HK-2 (cell line): ENCODE results near the gene FSTL4.

Experiments
- DNase-seq: peaks from one replicate; pipeline ENCODE4 v3.0.0-alpha.2; 2018; ENCODE audit not compliant: unreplicated experiment

The FSTL4 gene

DNA sequence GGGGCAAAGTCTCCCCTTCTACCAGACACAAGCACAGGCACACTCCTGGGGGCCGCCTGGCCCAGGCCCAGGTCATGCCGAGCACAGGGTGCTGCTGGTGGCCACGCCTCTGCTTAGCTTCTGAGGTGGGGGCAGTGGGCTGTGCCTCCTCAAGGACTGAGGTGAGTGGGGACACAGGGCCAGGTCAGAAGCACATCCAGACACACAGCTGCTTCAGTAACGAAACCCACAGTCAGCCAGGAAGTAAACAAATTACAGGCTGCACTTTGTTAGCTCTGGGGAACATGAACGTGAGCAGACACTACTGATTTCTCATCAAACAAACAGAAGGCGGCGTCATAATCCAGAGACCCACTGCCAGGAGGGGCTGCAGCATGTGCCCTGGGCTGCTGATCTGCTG is 368.1 kb downstream of the FSTL4 start:
- DNase-seq, result no peak

DNA sequence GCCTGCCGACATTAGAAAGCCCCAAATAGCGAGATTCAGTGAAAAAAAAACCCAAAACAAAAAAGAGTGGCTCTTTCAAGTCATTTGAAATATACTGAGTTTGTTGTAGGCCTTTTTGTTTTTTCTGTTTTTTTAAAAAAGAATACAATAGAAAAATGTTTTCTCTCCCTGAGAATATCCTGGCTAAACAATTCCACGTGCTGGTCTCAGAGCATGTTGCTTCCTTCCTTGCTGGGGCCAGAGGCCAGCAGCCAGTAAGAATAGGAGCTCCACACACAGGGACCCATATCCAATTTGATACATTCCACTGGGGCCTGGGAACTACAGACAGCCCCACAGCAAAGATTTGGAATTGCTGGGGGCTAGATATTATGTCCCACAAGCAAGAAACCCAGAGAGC is 369.1 kb downstream of the FSTL4 start:
- no peak for DNase-seq

DNA sequence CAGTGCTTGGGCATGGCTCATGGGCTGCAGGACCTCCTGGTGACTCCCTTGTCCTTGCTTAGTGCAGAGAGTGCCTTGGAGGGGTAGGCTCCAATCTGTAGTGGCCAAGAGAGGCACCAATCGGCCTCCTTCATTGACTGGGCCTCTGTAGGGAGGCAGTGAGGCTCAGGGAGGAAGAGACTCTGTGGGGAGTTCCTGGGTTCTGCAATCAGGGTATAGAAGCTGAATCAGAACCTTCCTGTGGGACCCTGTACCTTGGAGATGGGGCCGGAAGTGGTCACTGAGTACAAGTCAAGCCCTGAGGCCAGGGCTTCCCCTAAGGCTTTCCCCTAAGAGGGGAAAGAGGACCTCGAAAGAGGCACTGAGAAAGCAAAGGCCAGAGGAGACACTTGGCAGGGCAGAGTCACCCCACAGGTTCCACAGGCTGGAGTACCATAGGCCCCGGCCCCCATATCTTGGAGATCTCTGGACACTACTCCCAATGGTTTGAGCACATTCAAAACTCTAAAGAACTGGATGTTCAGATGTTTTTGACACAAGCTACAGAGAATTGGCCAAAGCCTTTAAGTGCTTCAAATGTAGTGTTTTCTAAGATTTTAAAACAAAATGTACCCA is 370.0 kb downstream of the FSTL4 start:
- DNase-seq, result no peak

DNA sequence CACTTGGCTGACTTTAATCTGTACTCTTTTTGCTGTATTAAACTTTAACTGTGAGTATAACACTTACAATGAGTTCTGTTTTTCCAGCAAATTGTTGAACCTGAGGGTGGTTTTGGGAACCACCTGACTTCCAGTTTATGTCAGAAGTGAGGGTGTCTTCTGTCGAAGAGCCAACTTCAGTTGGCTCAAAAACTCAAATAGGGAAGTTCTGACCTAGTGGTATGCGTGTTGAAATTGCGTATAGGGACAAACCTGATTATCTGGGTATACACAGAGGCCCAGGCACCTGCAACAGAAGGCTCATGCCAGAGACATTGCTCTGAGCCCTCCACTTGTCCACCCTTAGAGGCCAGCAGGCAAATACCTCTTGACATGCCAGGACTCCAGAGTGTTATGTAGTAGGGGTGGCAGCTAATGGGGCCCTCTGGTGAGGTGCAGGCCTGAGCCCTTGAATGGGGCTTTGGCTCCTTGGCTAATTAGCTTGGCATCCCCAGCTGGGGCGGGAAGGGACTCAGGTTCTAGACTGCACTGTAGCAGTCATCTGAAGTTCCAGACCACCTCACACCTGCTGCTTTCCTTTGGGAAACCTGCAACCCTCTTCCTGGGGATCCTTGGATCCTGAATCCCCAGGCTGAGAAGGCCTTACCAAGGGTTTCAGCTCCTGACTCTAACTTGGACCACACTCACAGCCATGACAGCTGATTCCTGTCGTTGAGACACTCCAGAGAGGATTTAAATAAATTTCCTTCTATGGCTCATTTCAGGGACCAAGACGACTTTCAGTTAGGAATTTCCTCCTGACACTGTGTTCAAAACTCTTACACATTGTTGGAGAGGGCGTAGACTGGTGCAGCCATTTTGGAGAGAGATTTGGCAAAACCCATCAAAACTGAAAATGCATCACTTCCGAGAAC is 370.9 kb downstream of the FSTL4 start:
- no peak for DNase-seq

GRCh38 chr5:133240425-133241091 is 371.8 kb downstream of the FSTL4 start:
- DNase-seq, result peak; percentile 48

- DNase-seq, result no peak
Observed at GRCh38 chr5:133238426-133239205, 373.7 kb downstream of the FSTL4 start.

- no peak for DNase-seq
Observed at GRCh38 chr5:133236976-133237375, 375.4 kb downstream of the FSTL4 start.

DNA sequence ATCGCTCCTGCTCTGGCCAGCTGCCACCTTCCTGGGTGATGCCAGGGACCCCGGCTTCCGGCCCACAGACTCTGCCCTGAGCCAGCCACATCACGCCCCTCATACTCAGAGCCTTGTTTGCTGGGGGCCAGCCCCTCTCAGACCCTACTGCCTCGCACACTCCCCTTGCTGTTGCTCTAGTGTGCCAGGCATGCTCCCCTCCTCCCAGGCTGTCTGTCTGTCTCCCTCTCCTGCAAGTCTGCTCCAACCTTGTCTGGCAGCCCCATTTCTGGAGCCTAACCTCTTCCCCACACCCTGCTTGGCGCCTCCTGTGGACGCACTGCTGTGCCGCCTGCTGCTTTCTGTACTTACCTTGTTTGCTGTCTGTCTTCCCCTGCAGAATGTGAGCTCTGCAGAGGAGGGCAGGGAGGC is 375.8 kb downstream of the FSTL4 start:
- DNase-seq, result no peak

DNA sequence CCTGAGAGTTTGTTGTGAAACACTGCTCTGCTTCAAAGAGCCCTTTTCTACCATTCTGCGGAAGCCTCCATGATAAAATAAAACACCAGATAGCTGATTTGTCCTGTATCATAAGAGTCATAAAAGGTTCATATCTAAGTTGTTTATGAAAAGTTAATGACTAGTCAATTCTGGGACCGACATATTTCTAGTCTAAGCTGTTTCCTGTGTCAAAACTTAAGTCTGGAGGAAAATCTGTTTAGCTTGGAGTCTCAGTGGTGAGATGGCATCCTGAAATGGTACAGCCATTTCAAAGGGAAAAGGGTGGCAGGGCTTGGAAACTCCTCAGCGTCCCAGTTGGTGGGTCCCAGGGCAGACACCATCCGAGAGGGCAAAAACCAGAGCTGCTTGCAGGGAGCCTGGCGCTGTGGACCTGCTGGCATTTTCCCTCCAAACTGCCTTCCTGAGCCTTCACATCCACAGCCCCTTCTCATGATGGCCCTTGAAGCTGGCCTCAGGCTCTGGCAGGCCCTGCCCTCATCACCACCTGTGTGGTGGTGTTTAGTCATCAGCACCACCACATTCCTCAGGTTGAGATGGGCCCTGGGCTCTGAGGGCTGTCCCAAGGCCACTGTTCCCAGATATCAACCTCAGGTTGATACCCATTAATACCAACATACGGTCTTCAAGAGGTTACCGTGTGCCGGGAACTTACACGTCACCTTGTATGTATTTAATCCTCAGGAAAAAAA is 376.5 kb downstream of the FSTL4 start:
- DNase-seq, result no peak

- DNase-seq, result no peak
Observed at GRCh38 chr5:133234911-133235310, 377.4 kb downstream of the FSTL4 start.

DNA sequence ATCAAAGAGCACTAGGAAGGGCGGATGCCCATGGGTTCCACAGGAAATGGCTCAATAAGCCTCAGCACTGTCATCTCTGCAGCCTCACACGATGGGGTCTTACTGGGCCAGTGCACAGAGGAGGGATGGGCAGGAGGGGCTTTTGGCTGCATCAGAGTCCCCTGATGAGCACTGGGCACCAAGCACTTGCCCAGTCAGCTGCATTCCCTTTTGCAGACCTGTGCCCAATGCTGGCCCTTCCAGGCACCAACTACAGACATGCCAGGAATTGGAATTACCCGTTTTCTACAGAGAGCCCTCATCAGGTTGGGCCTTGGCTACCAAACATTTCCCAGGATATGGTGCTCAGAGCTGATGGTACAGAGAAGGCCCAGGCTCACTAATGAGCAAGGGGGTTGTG is 378.1 kb downstream of the FSTL4 start:
- no peak for DNase-seq

- DNase-seq, result no peak
Observed at GRCh38 chr5:133233616-133234015, 378.7 kb downstream of the FSTL4 start.

GRCh38 chr5:133232911-133233310 is 379.4 kb downstream of the FSTL4 start:
- DNase-seq, result no peak

- no peak for DNase-seq
Observed at GRCh38 chr5:133232435-133232834, 379.9 kb downstream of the FSTL4 start.

DNA sequence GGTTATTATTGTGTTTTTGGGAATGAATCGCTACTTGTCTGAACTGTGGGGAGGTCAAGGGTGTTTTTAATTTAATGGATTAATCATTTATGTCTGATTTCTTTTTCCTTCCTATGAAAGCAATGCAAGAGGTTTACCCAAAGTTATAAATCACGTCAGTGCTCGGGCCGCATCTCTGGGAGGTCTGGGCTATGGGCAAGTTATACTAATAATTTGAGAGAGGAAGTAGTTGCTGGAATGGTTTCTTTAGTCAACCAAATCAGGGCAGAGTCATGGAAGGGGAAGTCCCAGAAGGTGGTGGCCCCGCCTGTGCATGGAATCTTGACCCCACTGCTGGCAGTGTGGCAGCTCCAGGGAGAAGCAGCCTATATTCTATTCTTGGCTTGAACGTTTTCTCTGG is 380.3 kb downstream of the FSTL4 start:
- no peak for DNase-seq

DNA sequence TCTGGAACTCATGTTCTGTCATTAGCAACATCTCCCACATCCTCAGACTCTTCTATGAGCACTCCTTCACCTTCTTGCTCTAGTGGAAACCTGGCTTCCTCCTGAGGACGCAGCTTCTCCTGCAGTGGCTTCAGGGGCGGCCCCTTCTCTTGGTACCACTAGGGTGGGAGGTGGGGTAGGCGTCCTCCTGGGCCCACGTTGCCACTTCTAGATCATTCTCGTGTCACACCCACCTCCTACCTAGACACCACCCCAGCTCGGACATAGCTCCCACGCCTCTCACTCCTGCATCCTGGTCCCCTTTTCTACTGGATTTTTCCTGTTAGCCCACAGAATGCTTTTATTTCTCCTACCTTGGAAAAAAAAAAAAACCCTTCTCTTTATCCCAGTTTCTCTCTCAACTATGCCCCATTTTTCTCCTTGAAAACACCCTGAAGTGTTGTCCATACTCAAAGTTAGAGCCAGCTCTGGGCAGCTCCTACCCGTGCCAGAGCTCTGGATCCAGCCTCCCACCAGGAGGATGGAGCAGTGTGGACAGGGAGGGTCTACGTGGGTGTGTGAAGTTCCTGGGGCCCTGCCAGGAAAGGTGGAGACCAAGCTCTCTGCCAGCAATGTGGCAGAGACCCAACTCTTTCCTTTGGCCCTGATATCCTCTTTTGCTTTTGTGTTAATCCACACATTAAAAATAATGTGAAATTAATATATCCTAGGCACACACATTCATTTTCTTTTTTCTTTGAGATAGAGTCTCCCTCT is 381.3 kb downstream of the FSTL4 start:
- DNase-seq, result no peak

- no peak for DNase-seq
Observed at GRCh38 chr5:133229931-133230664, 382.2 kb downstream of the FSTL4 start.

DNA sequence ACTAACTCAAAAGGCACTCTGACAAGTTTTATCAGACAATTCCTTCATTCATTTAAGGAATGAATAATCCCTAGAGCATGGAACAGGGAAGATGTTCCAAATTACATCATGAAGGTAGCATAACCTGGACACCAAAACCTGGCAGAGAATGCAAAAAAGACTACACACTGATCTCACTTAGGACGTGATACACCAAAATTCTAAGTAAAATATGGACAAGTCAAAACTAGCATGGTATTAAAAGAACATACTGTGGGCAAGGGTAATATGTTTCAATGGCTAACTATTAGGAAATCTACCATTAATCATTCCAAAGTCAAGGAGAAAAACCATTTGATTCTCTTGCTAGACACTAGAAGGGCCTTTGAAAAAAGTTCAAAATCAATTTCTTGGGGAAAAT is 384.0 kb downstream of the FSTL4 start:
- no peak for DNase-seq

DNA sequence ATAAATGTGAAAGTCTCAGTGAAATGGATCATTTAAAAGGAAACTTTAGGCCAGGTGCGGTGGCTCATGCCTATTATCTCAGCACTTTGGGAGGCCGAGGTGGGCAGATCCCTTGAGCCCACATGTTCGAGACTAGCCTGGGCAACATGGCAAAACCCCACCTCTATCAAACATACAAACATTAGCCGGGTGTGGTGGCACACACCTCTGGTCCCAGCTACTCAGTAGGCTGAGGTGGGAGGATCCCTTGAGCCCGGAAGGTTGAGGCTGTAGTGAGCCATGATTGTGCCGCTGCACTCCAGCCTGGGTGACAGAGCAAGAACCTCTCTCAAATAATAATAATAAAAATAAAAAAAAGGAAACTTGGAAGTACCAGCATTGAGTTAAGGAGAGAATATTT is 384.4 kb downstream of the FSTL4 start:
- DNase-seq, result no peak

- DNase-seq, result no peak
Observed at GRCh38 chr5:133227082-133227481, 385.3 kb downstream of the FSTL4 start.
